GM12891 (cell line): ENCODE measurements around the gene ACTN3.

Experiments used
- DNase-seq: peaks from one replicate; pipeline ENCODE4 v3.0.0; 2011; ENCODE audit warnings: low spot score; ENCODE audit not compliant: insufficient read length
- FAIRE-seq: peaks from 2 replicates; lab custom pipeline; 2011; peaks lifted over from hg19 to GRCh38; lab: Jason Lieb, UNC
- PAX5 ChIP-seq: IDR thresholded peaks from 2 replicates; pipeline ENCODE4 v1.6.1; 2011; ENCODE audit warnings: low read length, moderate library complexity, mild to moderate bottlenecking; ENCODE audit not compliant: insufficient read depth, severe bottlenecking
- POLR2A ChIP-seq: IDR thresholded peaks from 2 replicates; pipeline ENCODE4 v1.6.1; 2011; ENCODE audit warnings: low read depth, low read length, control low read depth
- POLR2AphosphoS5 ChIP-seq: IDR thresholded peaks from 2 replicates; pipeline ENCODE4 v1.6.1; 2011; ENCODE audit warnings: low read depth, low read length, control low read depth
- POU2F2 ChIP-seq: IDR thresholded peaks from 2 replicates; pipeline ENCODE4 v1.6.1; 2011; ENCODE audit warnings: low read depth, mild to moderate bottlenecking, control low read depth, low read length, moderate library complexity
- SPI1 ChIP-seq: IDR thresholded peaks from 2 replicates; pipeline ENCODE4 v1.6.1; 2011; ENCODE audit warnings: low read depth, low read length, control low read depth
- TAF1 ChIP-seq: IDR thresholded peaks from 2 replicates; pipeline ENCODE4 v1.6.1; 2011; ENCODE audit warnings: low read depth, low read length, control low read depth

The ACTN3 gene

GRCh38 chr11:66564538-66564937 lies 17.8 kb downstream of the ACTN3 start:
- TF ChIP-seq TAF1 (no peak), PAX5 (no peak), POU2F2 (no peak)
- FAIRE-seq (no peak), DNase-seq (no peak)

- TF ChIP-seq PAX5 = no peak
- TF ChIP-seq POLR2A = no peak
- TF ChIP-seq POU2F2 = no peak
- no peak for TF ChIP-seq SPI1
- DNase-seq (no peak), FAIRE-seq (no peak)
Observed at GRCh38 chr11:66564984-66565383, 18.3 kb downstream of the ACTN3 start.

DNA sequence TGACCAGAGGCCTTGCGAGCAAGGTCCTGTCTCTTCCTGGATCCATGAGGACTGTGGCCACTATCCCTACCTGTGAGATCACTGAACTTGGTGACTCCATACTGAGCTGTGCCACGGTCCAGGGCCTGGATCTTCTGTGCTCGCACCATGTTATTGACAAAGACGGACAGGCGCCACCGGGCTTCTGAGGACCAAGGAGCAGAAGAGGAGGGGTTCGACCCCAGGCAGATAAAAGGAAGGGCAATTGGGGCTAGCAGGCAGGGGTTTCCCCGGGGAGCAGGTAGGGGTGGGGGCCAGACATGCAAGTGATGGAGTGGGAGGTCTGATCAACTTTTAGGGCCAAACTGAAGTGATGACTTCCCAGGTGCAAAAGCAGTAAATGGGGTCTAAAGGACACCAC lies 19.5 kb downstream of the ACTN3 start:
- no peak for FAIRE-seq
- TF ChIP-seq SPI1 (no peak), POU2F2 (no peak), PAX5 (no peak), POLR2AphosphoS5 (no peak), TAF1 (no peak), POLR2A (no peak)
- DNase-seq = no peak

DNA sequence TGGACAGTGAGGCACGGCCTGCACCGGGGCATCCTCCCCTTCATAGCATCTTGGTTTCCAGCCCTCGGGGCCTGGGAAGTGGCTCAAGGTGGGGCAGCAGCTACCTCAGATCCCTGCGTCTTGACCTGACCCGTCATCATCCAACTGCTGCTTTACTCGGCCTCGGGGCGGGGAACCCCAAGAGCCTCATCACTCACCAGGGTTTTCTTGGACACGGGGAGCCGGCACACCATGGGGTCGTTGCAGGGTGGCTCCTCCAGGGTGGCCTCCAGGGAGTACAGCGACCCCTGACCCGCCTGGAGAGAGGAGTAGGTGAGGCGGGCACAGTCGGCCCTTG lies 21.1 kb downstream of the ACTN3 start:
- FAIRE-seq = no peak
- TF ChIP-seq POLR2AphosphoS5 (no peak), POLR2A (no peak), TAF1 (no peak), POU2F2 (no peak)

DNA sequence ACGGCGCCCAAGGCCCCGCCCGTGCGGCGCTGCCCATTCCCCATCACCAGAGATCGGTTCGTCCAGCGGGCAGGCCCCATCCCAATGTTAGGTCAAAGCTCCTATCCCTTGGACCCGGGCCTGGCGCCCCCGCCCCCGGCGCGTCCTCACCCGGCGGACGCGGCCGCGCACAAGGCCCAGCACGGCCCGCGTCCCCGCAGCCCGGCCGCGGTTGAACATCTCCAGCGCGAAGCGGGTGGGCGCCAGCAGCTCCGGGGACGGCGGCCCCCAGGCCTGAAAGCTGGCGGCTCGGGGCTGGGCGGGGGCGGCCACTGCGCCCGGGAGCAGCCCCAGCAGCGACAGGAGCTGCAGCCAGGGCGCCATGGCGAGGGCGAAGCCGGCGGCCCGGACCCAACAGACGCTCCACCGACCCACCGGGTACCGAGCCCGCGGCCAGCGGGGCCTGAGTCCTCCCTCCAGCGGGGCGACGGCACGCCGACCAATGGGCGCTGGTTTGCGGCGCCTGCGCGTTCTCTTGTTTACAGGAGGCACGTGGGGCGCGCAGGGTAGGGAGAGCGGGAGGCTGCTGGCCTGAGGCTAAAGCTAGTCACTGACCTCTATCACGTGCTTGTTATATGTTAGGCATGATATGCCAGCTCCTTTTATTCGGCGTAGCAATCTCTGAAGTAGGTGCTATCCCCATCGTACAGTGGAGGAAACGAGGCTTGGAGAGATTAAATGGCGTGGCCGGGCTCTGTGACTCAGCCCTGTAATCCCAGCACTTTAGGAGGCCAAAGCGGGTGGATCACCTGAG lies 21.6 kb downstream of the ACTN3 start, which contains the start of gene CTSF:
TSS of gene CTSF (minus strand) at position 483 of the 793 bp plus-strand sequence. CDS start at position 363, 120 bp downstream.
- FAIRE-seq = peak; percentile 86
- no peak for TF ChIP-seq TAF1
- no peak for TF ChIP-seq POLR2A
- no peak for TF ChIP-seq POLR2AphosphoS5
- TF ChIP-seq PAX5 = no peak
- TF ChIP-seq SPI1 = no peak
- no peak for TF ChIP-seq POU2F2
- DNase-seq = peak; percentile 93

More for the DNA sequence above, 21.1 kb downstream of the ACTN3 start:
- no peak for DNase-seq

GRCh38 chr11:66569076-66569475 lies 22.4 kb downstream of the ACTN3 start:
- TF ChIP-seq TAF1 (no peak), POLR2AphosphoS5 (no peak), SPI1 (no peak), PAX5 (no peak), POU2F2 (no peak), POLR2A (no peak)
- FAIRE-seq (no peak), DNase-seq (no peak)

- FAIRE-seq (no peak), DNase-seq (no peak)
- no peak for TF ChIP-seq POU2F2
- TF ChIP-seq POLR2AphosphoS5 = no peak
- TF ChIP-seq PAX5 = no peak
- TF ChIP-seq SPI1 = no peak
- no peak for TF ChIP-seq POLR2A
- no peak for TF ChIP-seq TAF1
Observed at GRCh38 chr11:66570079-66570849, 23.6 kb downstream of the ACTN3 start.

- TF ChIP-seq TAF1 = no peak
- TF ChIP-seq SPI1 = no peak
- TF ChIP-seq POU2F2 = no peak
- TF ChIP-seq POLR2A = no peak
- TF ChIP-seq POLR2AphosphoS5 = no peak
- TF ChIP-seq PAX5 = no peak
- no peak for FAIRE-seq
Observed at GRCh38 chr11:66570850-66571180, 24.1 kb downstream of the ACTN3 start.

GRCh38 chr11:66579017-66579606 lies 32.4 kb downstream of the ACTN3 start:
- FAIRE-seq = peak; percentile 69
- DNase-seq = peak; percentile 82
- no peak for TF ChIP-seq POU2F2
- TF ChIP-seq POLR2AphosphoS5 = no peak
- TF ChIP-seq TAF1 = no peak
- TF ChIP-seq PAX5 = no peak
- TF ChIP-seq POLR2A = no peak
- no peak for TF ChIP-seq SPI1

More at GRCh38 chr11:66570850-66571180, 24.1 kb downstream of the ACTN3 start:
- DNase-seq = no peak

DNA sequence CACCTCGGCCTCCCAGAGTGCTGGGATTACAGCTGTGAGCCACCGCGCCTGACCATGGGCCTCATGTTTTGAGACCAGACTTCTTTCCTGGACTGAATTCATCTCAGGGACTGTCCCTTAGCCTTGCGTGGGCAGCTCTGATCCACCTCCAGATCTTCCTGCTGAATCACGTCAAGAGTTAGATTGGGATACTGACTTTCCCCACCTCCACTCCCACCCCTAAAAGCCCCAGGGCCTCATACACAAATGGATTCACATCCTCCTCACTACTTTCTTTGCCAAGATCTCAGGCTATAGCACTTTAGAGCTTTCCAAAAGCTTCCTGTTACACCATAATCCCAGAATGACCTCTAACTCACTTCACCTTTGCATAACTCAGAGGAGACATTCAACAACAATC lies 34.1 kb downstream of the ACTN3 start:
- no peak for FAIRE-seq
- DNase-seq = no peak
- TF ChIP-seq POU2F2 = no peak
- TF ChIP-seq POLR2AphosphoS5 = no peak
- TF ChIP-seq SPI1 = no peak
- no peak for TF ChIP-seq PAX5
- no peak for TF ChIP-seq POLR2A
- TF ChIP-seq TAF1 = no peak
